TTC549 (cell line): Measurements from ENCODE around the gene SLC66A1.

ENCODE experiments used
- FAIRE-seq: peaks from 2 replicates; lab custom pipeline; 2012; peaks lifted over from hg19 to GRCh38; lab: Jason Lieb, UNC

SLC66A1 gene

GRCh38 chr1:19377812-19378718 is 65.9 kb downstream of the SLC66A1 start:
- FAIRE-seq, result no peak
